GM23248 (cell line): ENCODE results near the gene GPSM1.

ENCODE experiments used
- EZH2 ChIP-seq: fragments of 200-600 bp; sonication (generic); IDR thresholded peaks from 2 replicates; pipeline ENCODE4 v1.6.1; 2018; ENCODE audit warnings: antibody characterized with exemption, mild to moderate bottlenecking; ENCODE audit not compliant: insufficient read depth, poor library complexity, severe bottlenecking
- EZH2phosphoT487 ChIP-seq: fragments of 200-600 bp; sonication (generic); IDR thresholded peaks from 2 replicates; pipeline ENCODE4 v1.6.1; 2018; ENCODE audit warnings: antibody characterized with exemption, moderate library complexity, mild to moderate bottlenecking, low read depth; ENCODE audit not compliant: insufficient read depth

GRCh38 chr9:136317695-136318094 is 9.6 kb upstream of the GPSM1 start:
- no peak for TF ChIP-seq EZH2
- no peak for TF ChIP-seq EZH2phosphoT487
